ENCODE results near the gene PSME3.

The PSME3 gene

GRCh38 chr17:42832934-42833766 lies at the start of gene PSME3:
Gene PSME3 (plus strand): TSS chr17:42833397. CDS start chr17:42833632, 235 bp downstream.
- peak; percentile 75 to 85 for DNase-seq (ENCODE audit: extremely low read depth in 1 of 2, low read depth in 1 of 2)

GRCh38 chr17:42783791-42784138 lies 49.4 kb upstream of the PSME3 start:
- DNase-seq (ENCODE audit: extremely low read depth in 1 of 2, low read depth in 1 of 2), result no peak

- no peak for DNase-seq (ENCODE audit: extremely low read depth in 1 of 2, low read depth in 1 of 2)
Observed at GRCh38 chr17:42784409-42784808, 48.8 kb upstream of the PSME3 start.

GRCh38 chr17:42784811-42785592 lies 48.2 kb upstream of the PSME3 start:
- no peak for DNase-seq (ENCODE audit: extremely low read depth in 1 of 2, low read depth in 1 of 2)

- DNase-seq (ENCODE audit: extremely low read depth in 1 of 2, low read depth in 1 of 2), result no peak
Observed at GRCh38 chr17:42787266-42787665, 45.9 kb upstream of the PSME3 start.

- no peak for DNase-seq (ENCODE audit: extremely low read depth in 1 of 2, low read depth in 1 of 2)
Observed at GRCh38 chr17:42791948-42792347, 41.2 kb upstream of the PSME3 start.

GRCh38 chr17:42792545-42792944 lies 40.7 kb upstream of the PSME3 start:
- no peak for DNase-seq (ENCODE audit: extremely low read depth in 1 of 2, low read depth in 1 of 2)

GRCh38 chr17:42795061-42795460 lies 38.1 kb upstream of the PSME3 start:
- no peak for DNase-seq (ENCODE audit: extremely low read depth in 1 of 2, low read depth in 1 of 2)

- DNase-seq (ENCODE audit: extremely low read depth in 1 of 2, low read depth in 1 of 2), result no peak
Observed at GRCh38 chr17:42795465-42795864, 37.7 kb upstream of the PSME3 start.

GRCh38 chr17:42796066-42796758 lies 37.0 kb upstream of the PSME3 start:
- DNase-seq (ENCODE audit: extremely low read depth in 1 of 2, low read depth in 1 of 2), result no peak

- no peak for DNase-seq (ENCODE audit: extremely low read depth in 1 of 2, low read depth in 1 of 2)
Observed at GRCh38 chr17:42797067-42798007, 35.9 kb upstream of the PSME3 start.

GRCh38 chr17:42798011-42798382 lies 35.2 kb upstream of the PSME3 start:
- no peak for DNase-seq (ENCODE audit: extremely low read depth in 1 of 2, low read depth in 1 of 2)

- peak; percentile 21 to 61 for DNase-seq (ENCODE audit: extremely low read depth in 1 of 2, low read depth in 1 of 2)
Observed at GRCh38 chr17:42798383-42799380, 34.5 kb upstream of the PSME3 start, which contains the start of the genes CNTD1 and COA3. Gene CNTD1 (plus strand): TSS chr17:42798861. CDS start chr17:42799068, 207 bp downstream. Gene COA3 (minus strand): TSS chr17:42798704. CDS start chr17:42798681, 23 bp downstream.

GRCh38 chr17:42803074-42803883 lies 29.9 kb upstream of the PSME3 start:
- DNase-seq (ENCODE audit: extremely low read depth in 1 of 2, low read depth in 1 of 2), result no peak

GRCh38 chr17:42804918-42805367 lies 28.3 kb upstream of the PSME3 start:
- no peak for DNase-seq (ENCODE audit: extremely low read depth in 1 of 2, low read depth in 1 of 2)

GRCh38 chr17:42806249-42806648 lies 26.9 kb upstream of the PSME3 start:
- no peak for DNase-seq (ENCODE audit: extremely low read depth in 1 of 2, low read depth in 1 of 2)

GRCh38 chr17:42809250-42809649 lies 23.9 kb upstream of the PSME3 start:
- no peak for DNase-seq (ENCODE audit: extremely low read depth in 1 of 2, low read depth in 1 of 2)

Data from activated CD8-positive, alpha-beta memory T cell treated with anti-CD3 and anti-CD28 coated beads for 1 hour (primary cell).